Heart left ventricle (tissue), 16 donors: ENCODE data around the gene RAB1A. TPM values are rescaled to one million over a fixed set of nuclear protein-coding genes. Genes with fewer than 3 reads are reported as not detected.
"Not testable (repeated sequence)": the region's sequence is repeated elsewhere in the genome, so short reads cannot be mapped to it uniquely, and the experiment has no call there.

Experiments
- ATAC-seq, 4 donors: fragments of 200-7000 bp; cut with Tn5 transposase; one replicate each; pipeline ENCODE4 v1.9.1; 2020 to 2022; ENCODE audit warnings: moderate library complexity in 4 of 4, mild to moderate bottlenecking in 3 of 4, moderate number of reproducible peaks in 1 of 4
- DNase-seq, 5 donors: peaks; one replicate each; pipeline ENCODE4 v3.0.0-alpha.2; 2020
- H3K27ac ChIP-seq, 12 donors: fragments of 200-600 bp; sonication (generic) in 4 of 12; one replicate each; pipeline versions ENCODE4 v1.5.0 to v1.8.0; 2016 to 2022; ENCODE audit warnings: mild to moderate bottlenecking in 2 of 12
- H3K27me3 ChIP-seq, 9 donors: fragments of 200-600 bp; sonication (generic) in 2 of 9; one replicate each; pipeline versions ENCODE4 v1.5.1 to v1.8.0; 2016 to 2022; ENCODE audit warnings: mild to moderate bottlenecking in 3 of 9
- H3K36me3 ChIP-seq, 9 donors: fragments of 200-600 bp; sonication (generic) in 2 of 9; one replicate each; pipeline versions ENCODE4 v1.5.0 to v1.8.0; 2018 to 2022; ENCODE audit warnings: mild to moderate bottlenecking in 2 of 9
- H3K4me1 ChIP-seq, 12 donors: fragments of 200-600 bp; sonication (generic) in 4 of 12; one replicate each; pipeline versions ENCODE4 v1.5.0 to v1.8.0; 2016 to 2022; ENCODE audit warnings: mild to moderate bottlenecking in 3 of 12
- H3K4me3 ChIP-seq, 12 donors: fragments of 200-600 bp; sonication (generic) in 4 of 12; one replicate each; pipeline versions ENCODE4 v1.5.0 to v1.8.0; 2017 to 2022; ENCODE audit warnings: mild to moderate bottlenecking in 9 of 12, moderate library complexity in 4 of 12
- H3K9me3 ChIP-seq, 12 donors: fragments of 200-600 bp; sonication (generic) in 4 of 12; one replicate each; pipeline versions ENCODE4 v1.5.0 to v1.8.0; 2016 to 2022; ENCODE audit warnings: mild to moderate bottlenecking in 1 of 12
- CTCF ChIP-seq, 12 donors: fragments of 200-600 bp; sonication (generic) in 4 of 12; IDR thresholded peaks; one replicate each; pipeline versions ENCODE4 v1.5.0 to v1.8.0; 2018 to 2022; ENCODE audit warnings: antibody characterized with exemption in 12 of 12, mild to moderate bottlenecking in 5 of 12
- POLR2A ChIP-seq, 2 donors: fragments of 450-650 bp; IDR thresholded peaks; one replicate each; pipeline ENCODE4 v1.6.1; 2017; ENCODE audit warnings: antibody characterized with exemption in 2 of 2, mild to moderate bottlenecking in 2 of 2, moderate library complexity in 2 of 2
- WGBS, 4 donors: extraction: QIAGEN DNeasy Blood & Tissue Kit in 2 of 4; methylation state at CpG; one replicate each; pipeline versions ENCODE4 v1.1.5 to v1.1.7; 2013 to 2018; 5-methylcytosine and 5-hydroxymethylcytosine counted together
- intact Hi-C, 10 donors: fragments of 100-400 bp; cut with DNase I; formaldehyde crosslinking; loops; one replicate each; pipeline versions ENCODE4 v1.11.1 to v1.14.2; 2022
- long read RNA-seq, 3 donors: library from polyadenylated mRNA; unstranded; transcript quantifications; one replicate each; pipeline ENCODE4 v2.0.0, GENCODE V29; 2020 to 2021
- polyA plus RNA-seq, 2 donors: library from polyadenylated mRNA; stranded (reverse); fragments of 200-250 nt; gene quantifications; one replicate each; pipeline ENCODE4 v1.2.3, GENCODE V29; 2013
- total RNA-seq, 9 donors: library from RNA; depleted of rRNA in 2 of 9; stranded (reverse); fragments of >200 nt in 2 of 9; fragmentation: NEBNext Ultra II Directional in 3 of 9; extraction: Animal tissue kit (Norgen Biotek cat#: 25700) in 3 of 9; gene quantifications; one replicate each; pipeline versions ENCODE4 v1.1.0 to v1.2.4, GENCODE V29; 2016 to 2023
- donor health status: ischemic (EF 13 %, LVEDD 7.1; RV severe dilation, severe dysfunction).
- donor health status: healthy with polysubstance abuse.
- donor health status: DM: no; HTN: yes; CAD: no.
- donor health status: DM: no; HTN: no; CAD: no.
- donor health status: ischemic (EF 25% LVEDD 6.9; RV normal size, moderate dysfunction).
- donor health status: ischemic (EF 25% LVEDD 5.7; RV mildly dilated, moderate dysfunction).
- donor health status: healthy.
- donor health status: DM: yes; HTN: yes; CAD: no.
- donor health status: ischemic (EF 35%, LVEDD 5.7; RV mildly dilated, moderate dysfunction).
- donor health status: nonischemic (EF 11% LVEDD 7.7; RV severe dilation, severe dysfunction).
- donor health status: DM: yes; HTN: yes; CAD: no.
- donor health status: PGD.
- donor health status: ischemic (EF 29% LVEDD 5.4; RV normal size, mild dysfunction).
- donor health status: nonischemic (EF 23%, LVEDD 6.1; RV moderate dilation, normal function).

Gene RAB1A
- total RNA-seq (100 to 1,000 TPM in 6 of 9 donors, 10 to 100 TPM in 3; 49.0 to 137 (median 118) TPM), polyA plus RNA-seq (100 to 1,000 TPM in 1 of 2 donors, 10 to 100 TPM in 1; 87.7 to 164 TPM)
- long read RNA-seq, donor 1, transcript RAB1A-203 (6 exons, 2,447 nt): major isoform, 123 of 143 reads
- long read RNA-seq, donor 1, partial matches to known transcripts: 5 of 143 reads
- long read RNA-seq, donor 1, other reads (novel, unspliced or antisense): 13 of 143 reads
- long read RNA-seq, donor 2, transcript RAB1A-203 (6 exons, 2,447 nt): major isoform, 399 of 421 reads
- long read RNA-seq, donor 2, partial matches to known transcripts: 2 of 421 reads
- long read RNA-seq, donor 2, other reads (novel, unspliced or antisense): 15 of 421 reads
- long read RNA-seq, donor 3, transcript RAB1A-203 (6 exons, 2,447 nt): major isoform, 129 of 148 reads
- long read RNA-seq, donor 3, partial matches to known transcripts: 1 of 148 reads
- long read RNA-seq, donor 3, other reads (novel, unspliced or antisense): 17 of 148 reads

- no peaks in the 10 kb centered on the region for H3K9me3 ChIP-seq
- peak within 1 kb of the TSS; percentile 76 to 94 (median 80) for H3K4me3 ChIP-seq
- WGBS, 4 donors: 0 to 1% (median 1%) methylated on average over 31 to 76 of the region's 76 CpGs
- TF ChIP-seq POLR2A (IDR thresholded peaks at IDR 0.05): peak; percentile 51 to 62
- peak; percentile 25 to 70 (median 52) for TF ChIP-seq CTCF (IDR thresholded peaks at IDR 0.05)
- ATAC-seq (peak; percentile 97 to 98 (median 98)), DNase-seq (peak; percentile 100)
- H3K27ac ChIP-seq: peak within 1 kb of the TSS; percentile 87 to 98 (median 96)
- H3K36me3 ChIP-seq: no peaks in the 10 kb centered on the region
- intact Hi-C loops: loop anchor here in 8 of 10 donors (1.0 to 5.0 kb wide), 9 partner anchors 35 to 74 kb away; partner anchors contain the start of gene CEP68 (in 3 of the 8)
- no peaks in the 10 kb centered on the region for H3K27me3 ChIP-seq
- peaks cover 11 to 58% (median 40%) of the 10 kb centered on the region in 12 donors for H3K4me1 ChIP-seq
Measured at GRCh38 chr2:65129826-65130663, at the start of gene RAB1A. RAB1A (minus strand) TSS chr2:65130106; CDS start chr2:65129915, 191 bp downstream.

- Histone ChIP-seq H3K27ac (no peak overlapping the region), H3K36me3 (no peaks in the 10 kb centered on the region), H3K4me1 (no peaks in the 10 kb centered on the region), H3K9me3 (no peaks in the 10 kb centered on the region), H3K4me3 (no peak overlapping the region), H3K27me3 (no peaks in the 10 kb centered on the region)
- no peak for TF ChIP-seq CTCF (IDR thresholded peaks at IDR 0.05)
- no peak for TF ChIP-seq POLR2A (IDR thresholded peaks at IDR 0.05)
- intact Hi-C loops: loop anchor here in 1 of 10 donors (5.0 kb wide), 1 partner anchor 261 kb away; no protein-coding TSS in a partner anchor
- 78 to 88% (median 83%) methylated on average over 7 to 8 of the region's 8 CpGs for WGBS, 4 donors
- no peak for ATAC-seq
- DNase-seq: no peak
Measured at GRCh38 chr2:65177751-65178442, 48.0 kb upstream of the RAB1A start.

GRCh38 chr2:65175894-65176530, 46.1 kb upstream of the RAB1A start:
- Histone ChIP-seq H3K36me3 (no peaks in the 10 kb centered on the region), H3K4me1 (no peaks in the 10 kb centered on the region), H3K9me3 (no peaks in the 10 kb centered on the region), H3K4me3 (no peak overlapping the region), H3K27me3 (no peaks in the 10 kb centered on the region), H3K27ac (no peak overlapping the region)
- ATAC-seq (no peak), DNase-seq (no peak)
- intact Hi-C loops: loop anchor here in 1 of 10 donors (5.0 kb wide), 1 partner anchor 259 kb away; no protein-coding TSS in a partner anchor
- TF ChIP-seq POLR2A (IDR thresholded peaks at IDR 0.05) (no peak), CTCF (IDR thresholded peaks at IDR 0.05) (no peak)
- 88 to 95% (median 92%) methylated on average over 18 to 23 of the region's 23 CpGs for WGBS, 4 donors

GRCh38 chr2:65174031-65174430, 44.1 kb upstream of the RAB1A start:
- intact Hi-C loops: loop anchor here in 2 of 10 donors (5.0 kb wide), 2 partner anchors 107 to 257 kb away; no protein-coding TSS in a partner anchor
- H3K4me1 ChIP-seq, H3K27me3 ChIP-seq, DNase-seq, ATAC-seq, H3K27ac ChIP-seq, H3K36me3 ChIP-seq, H3K9me3 ChIP-seq, H3K4me3 ChIP-seq: not testable (repeated sequence)
- WGBS, 4 donors: 95 to 99% (median 97%) methylated on average over 3 of the region's 3 CpGs
